ENCODE measurements around the gene CORIN.

GRCh38 chr4:47686294-47686872 is 151.5 kb downstream of the CORIN start:
- peak; percentile 72 to 89 (median 75) for TF ChIP-seq CTCF (optimal IDR thresholded peaks at IDR 0.05 in 1 of 3, IDR thresholded peaks at IDR 0.05 in 1 of 3, conservative IDR thresholded peaks at IDR 0.05 in 1 of 3; ENCODE audit: extremely low read depth in 1 of 3, insufficient read depth in 2 of 3, low read length in 3 of 3)
- TF ChIP-seq EZH2 (IDR thresholded peaks at IDR 0.05; ENCODE audit: low read length) = no peak

Measured in keratinocyte (primary cell).